NCI-H1092 (cell line): ENCODE data around the gene VGF.
"Not testable (repeated sequence)": the region's sequence is repeated elsewhere in the genome, so short reads cannot be mapped to it uniquely, and the experiment has no call there.

Experiments used
- DNase-seq: peaks from one replicate; lab custom pipeline; 2025; lab: John Stamatoyannopoulos, UW

VGF gene

DNA sequence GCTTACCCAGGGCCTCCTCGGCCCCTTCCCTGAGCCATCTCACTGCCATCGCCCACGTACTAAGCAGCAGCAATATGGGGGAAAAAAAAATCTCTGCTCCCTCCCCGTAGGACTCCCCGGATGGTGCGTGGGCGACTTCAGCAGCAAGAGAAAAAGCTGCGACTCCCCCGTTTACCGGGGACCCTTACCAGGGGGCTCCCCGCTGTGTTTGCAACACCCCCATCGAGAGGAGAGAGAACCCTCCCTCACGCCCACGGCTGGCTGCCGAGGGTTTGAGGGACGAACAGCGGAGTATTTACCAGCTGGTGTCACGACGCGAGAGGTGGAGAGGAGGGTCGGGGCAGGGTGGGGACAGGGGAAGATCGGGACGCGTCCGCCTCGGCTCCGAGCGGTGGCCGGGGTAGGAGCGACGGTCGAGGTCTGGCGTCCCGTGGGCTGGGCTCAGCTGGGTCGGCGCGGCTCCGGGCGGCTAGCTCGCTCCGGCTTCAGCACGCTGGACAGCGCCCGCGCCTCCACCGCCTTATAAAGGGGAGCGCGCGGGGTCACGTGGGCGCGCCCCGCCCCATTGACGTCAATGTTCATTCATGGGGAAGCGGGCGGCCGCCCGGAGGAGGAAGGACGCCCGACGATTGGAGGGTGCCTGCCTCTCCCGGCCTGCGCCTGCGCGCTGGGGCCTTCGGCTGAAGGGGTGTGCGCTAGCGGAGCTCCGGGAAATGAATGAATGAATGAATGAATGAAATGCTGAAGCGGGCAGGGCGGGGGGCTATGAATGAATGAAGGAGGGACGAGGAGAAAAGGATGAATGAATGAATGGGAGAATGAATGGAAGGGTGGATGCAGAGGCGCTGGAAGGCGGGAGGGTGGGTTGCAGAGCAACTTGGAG, at the start of gene VGF:
Gene VGF, minus strand, starts transcription at position 495 of the 883 bp plus-strand sequence. CDS start 726 bp downstream, outside the sequence.
- peak; percentile 94 for DNase-seq

DNA sequence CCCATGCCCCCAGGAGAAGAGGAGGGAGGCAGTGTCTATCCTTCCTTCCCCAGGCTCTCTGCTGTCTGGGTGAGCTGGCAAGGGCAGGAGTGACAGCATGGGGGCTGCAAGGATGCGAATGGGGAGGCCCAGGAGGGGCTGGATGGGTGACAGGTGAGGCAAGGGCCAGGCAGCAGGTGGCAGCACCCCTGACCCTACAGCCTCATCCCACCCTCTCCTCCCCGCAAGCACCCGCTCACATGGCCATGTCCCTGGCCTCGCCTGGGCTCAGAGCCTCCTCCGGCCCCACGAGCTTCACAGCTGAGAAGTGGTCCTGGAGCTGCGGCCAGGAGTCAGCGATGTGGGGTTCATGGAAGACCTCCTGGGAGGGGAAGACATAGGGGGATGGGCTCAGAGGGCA, 46.6 kb upstream of the VGF start:
- no peak for DNase-seq

DNA sequence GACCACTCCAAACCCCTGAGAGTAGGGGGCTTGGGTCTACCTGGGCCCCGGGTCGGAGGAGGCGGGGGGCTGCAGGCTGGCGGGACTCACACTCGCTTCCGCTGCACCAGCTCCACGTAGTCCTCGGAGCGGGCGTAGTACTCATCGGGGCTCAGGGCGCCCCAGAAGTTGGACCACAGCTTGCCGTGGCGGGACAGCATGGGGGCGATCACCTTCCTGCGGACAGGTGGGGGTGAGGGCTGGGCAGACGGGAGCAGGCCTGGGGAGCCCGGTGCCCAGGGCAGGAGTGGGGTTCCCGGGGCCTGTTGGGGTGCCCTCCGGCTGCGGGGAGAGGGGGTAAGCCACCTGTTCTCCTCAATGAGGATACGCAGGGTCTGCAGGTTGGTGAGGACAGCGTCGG, 46.1 kb upstream of the VGF start:
- DNase-seq: no peak

DNA sequence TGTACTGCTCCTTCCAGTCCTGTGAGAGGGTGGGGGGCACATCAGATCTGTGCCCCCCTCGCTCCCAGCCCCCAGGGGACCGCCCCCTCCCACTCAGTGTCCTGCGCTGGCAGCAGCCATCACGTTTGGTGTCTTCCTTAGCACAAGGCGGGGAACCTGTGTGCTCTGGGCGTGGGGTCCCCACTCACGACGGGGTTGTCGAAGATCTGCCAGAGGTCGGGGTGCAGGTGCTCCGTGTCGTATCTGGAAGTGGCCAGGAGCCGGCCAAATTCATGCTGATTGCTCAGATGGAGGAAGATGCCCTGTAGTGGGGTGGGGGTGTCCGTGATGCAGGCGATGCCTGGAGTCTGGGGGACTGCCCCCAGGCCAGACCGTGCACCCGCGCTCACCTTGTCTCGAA, 44.8 kb upstream of the VGF start:
- DNase-seq: no peak

DNA sequence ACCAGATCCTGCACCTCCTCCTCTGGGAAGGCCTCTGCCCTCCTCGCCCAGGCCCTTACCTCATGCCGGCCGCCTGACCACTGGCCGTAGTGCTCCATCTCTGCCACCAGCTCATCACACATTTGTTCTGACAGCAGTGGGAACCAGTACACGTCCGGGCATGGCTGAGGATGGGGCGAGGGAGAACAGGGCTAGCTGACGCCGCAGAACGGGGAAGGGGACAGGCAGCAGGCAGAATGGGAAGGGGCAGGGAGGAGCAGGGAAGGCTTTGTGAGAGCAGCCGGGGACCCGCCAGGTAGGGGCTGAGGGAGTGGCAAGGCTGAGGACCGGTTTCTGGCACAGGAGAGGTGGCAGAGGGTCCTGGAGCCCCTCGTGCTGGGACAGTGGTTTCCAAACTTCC, 43.4 kb upstream of the VGF start:
- no peak for DNase-seq

DNA sequence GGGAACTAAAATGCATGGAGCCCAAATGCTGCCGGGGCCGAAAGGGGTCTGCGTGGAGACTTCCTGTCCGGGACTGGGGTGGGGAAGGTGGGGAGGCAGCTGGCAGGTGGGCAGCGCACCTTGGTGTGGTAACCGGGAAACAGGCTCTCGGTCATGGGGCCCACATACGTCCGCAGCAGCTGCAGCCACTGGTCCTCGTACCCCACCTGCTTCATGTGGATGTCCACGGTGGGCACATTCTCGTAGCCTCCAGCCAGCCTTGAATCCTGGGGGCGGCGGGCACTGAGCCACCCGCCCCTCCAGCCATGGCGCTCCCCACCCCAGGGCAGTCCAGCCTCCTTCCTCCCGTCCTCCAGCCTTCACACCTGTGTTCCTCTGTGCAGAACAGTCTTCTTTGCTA, 42.1 kb upstream of the VGF start:
- DNase-seq: no peak

DNA sequence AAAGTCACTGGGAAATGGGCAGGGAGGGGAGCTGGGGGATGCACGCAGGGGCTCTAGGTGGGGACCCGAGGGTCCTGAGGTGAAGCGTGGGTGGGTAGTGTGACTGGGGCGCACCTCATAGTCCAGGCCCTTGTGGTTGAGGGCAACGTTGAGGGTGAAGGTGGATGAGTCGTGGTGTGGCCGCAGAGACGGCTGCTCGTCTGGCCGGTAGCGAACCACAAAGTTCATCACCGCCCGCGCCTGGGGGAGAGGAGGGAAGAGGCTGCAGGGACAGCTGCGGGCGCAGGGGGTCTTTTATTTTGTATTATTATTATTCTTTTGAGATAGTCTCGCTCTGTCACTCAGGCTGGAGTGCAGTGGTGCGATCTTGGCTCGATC, 41.3 kb upstream of the VGF start:
- DNase-seq: no peak

DNA sequence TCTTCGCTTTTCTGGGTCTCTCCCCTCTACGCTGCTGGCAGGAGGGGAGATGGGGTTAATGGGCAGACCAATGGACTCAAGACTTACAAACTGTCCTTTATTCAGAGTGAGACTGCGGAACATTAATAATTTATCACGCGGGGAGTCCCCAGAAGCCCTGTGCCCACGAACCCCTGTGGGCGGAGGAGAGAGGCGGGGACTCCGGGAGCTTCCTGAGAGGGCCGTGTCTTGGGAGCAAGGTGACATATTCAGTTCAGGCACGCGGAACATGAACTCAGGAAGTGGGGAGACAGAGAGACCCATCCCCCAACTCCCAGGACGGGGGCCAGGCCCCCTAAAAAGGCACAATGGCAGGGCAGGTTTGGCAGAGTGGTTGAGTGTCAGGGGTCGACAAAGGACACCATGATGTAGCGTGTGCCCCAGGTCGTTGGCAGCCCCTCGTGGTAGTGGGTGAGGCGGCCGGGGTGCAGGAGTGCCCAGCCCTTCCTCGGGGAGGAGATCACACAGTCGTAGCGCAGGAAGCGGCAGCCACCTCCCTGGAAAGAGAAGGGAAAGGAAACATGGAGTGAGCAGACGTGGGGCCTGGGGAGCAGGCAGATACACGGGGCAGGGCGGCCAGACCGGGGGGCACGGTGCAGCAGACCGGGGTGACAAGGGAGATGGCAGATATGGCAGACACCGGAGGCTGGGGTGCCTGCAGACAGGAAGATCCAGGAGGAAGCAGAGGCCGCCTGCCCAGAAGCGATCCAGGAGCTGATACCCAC, 40.7 kb upstream of the VGF start:
- DNase-seq: no peak

DNA sequence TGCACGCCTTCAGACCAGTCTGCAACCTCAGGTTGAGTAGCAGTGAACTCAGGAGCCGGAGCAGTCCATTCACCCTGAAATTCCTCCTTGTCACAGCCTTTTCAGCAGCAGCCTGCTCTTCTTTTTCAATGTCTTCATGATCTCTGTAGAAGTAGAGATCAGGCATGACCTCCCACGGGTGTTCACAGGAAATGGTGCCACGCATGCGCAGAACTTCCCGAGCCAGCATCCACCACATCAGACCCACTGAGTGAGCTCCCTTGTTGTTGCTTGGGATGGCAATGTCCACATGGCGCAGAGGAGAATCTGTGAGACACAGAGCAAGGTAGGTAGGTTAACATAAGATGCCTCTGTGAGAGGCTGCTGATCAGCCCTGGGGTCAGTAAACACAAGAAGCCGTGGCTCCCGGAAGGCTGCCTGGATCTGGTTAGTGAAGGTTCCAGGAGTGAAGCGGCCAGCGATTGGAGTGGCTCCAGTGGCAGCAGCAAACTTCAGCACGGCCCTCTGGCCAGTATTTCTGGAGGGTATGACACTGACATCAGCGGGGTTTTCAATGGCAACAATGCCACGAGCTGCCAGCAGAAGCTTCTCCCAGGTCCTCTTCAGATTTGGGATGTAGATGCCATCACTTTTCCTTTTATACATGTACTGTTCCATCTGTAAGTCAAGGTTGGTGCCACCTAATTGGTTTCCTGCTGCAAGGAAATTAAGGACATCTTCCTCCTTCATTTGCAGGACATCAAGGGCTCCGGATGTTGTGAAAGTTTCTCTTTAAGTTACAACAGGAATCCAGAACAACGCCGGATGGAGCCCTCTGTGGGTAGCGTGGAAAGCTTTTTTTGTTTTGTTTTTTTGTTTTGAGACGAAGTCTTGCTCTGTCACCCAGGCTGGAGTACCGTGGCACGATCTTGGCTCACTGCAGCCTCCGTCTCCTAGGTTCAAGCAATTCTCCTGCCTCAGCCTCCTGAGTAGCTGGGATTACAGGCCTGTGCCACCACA, 38.7 kb upstream of the VGF start:
- not testable (repeated sequence) for DNase-seq

DNA sequence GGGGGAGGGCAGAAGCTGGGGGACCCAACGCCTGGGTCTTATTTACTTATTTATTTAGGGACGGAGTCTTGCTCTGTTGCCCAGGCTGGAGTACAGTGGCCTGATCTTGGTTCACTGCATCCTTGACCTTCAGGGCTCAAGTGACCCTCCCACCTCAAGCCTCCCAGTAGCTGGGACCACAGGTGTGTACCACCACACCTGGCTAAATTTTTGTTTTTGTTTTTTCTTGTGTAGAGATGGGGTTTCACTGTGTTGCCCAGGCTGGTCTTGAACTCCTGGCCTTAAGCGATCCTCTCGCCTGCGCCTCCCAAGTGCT, 37.2 kb upstream of the VGF start:
- DNase-seq: no peak

DNA sequence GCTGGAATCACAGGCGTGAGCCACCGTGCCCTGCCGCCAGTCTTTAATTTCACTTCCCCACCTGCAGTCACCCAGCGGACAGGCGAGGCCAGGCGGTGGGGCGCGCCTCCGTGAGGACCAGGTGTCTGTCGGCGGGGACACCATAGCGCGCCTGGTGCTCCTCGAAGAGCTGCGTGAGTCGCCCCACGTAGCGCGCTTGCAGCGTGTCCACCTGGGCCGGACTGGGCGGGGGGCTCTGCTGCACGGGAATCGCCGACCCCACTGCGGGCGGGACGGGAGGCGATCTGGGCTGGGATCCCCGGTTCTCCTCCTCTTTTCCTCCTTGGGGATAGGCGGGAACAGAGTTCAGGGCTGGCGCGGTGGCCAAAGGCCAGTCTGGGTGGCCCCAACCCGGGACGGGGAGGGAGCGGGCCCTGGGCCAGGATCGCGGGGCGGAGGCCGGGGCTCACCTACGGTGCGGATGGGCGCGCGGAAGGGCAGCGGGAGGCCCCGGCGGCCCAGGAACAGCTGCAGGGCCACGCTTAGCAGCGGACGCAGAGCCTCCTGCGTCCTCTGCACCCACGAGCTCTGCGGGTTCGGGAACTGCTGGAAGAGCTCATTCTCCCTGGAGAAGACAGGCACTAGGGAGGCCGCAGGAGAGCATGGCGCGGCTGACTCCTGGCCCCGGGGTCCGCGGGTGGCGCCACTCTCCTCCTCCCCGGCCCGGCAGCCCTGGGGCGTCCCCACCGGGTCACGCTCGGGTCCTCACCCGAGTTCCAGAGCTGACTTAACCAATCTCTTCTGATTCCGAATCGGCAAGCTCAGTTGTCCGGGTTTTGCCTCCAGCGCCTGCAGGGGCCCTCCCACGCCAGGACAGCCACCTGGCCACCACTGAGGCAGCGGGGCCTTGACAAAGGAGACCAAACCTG, 36.6 kb upstream of the VGF start:
- no peak for DNase-seq

DNA sequence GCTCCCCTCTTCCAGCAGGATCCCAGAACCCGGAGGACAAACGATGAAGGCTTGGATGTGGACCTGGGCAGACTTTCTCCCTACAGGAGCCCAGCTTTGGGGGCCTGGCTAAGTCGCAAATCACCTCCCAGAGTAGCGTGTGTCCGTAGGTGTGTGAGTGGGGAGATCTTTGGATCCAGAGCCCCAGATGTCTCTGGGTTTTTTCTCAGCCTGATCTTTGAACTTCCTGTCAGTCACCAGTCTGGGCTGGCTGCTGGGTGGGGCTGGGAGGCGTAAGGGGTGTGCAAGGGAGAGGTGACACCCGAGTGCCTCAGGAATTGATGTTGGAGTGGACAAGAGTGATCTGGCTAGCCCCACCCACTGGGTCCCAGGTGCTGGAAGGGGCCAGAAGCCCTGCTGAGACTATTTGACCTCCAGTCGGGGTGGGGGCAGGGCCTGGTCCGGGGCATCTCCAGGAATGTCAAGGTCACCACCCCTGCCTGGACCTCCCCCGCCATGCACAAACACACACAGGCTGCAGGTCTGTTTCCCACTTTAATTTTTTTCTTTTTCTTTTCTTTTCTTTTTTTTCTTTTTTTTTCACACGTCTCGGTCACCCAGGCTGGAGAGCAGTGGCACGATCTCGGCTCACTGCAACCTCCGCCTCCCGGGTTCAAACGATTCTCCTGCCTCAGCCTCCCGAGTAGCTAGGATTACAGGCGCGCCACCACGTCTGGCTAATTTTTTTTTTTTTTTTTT, 35.7 kb upstream of the VGF start, which contains the start of gene MOGAT3:
Gene MOGAT3, minus strand, starts transcription at position 175 of the 738 bp plus-strand sequence. CDS start 182 bp downstream, outside the sequence.
- no peak for DNase-seq

DNA sequence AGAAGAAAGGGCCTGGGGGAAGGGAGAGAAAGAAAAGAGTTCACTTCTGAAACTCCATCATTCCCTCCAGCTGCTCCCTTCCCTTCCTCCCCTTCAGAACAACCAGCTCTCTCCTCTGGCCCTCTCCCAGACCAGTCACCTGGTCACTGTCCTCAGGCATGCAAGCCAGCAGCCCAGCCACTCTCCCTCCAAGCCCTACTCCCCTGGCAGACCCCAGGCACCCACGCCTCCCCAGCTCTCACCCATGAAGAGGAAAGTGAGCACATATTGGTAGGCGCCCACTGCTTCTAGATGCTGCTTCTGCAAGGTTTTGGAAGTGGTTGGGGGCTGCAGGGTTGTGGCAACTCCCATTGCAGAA, 35.1 kb upstream of the VGF start:
- no peak for DNase-seq

DNA sequence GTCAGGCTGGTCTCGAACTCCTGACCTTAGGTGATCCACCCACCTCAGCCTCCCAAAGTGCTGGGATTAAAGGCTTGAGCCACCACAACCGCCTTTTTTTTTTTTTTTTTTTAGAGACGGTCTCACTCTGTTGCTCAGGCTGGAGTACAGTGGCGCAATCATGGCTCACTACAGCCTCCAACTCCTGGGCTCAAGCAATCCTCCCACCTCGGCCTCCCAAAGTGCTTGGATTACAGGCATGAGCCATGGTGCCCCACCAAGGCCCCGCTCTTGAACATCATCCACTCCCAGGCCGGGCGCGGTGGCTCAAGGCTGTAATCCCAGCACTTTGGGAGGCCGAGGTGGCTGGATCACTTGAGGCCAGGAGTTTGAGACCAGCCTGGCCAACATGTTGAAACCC, 34.2 kb upstream of the VGF start:
- not testable (repeated sequence) for DNase-seq

DNA sequence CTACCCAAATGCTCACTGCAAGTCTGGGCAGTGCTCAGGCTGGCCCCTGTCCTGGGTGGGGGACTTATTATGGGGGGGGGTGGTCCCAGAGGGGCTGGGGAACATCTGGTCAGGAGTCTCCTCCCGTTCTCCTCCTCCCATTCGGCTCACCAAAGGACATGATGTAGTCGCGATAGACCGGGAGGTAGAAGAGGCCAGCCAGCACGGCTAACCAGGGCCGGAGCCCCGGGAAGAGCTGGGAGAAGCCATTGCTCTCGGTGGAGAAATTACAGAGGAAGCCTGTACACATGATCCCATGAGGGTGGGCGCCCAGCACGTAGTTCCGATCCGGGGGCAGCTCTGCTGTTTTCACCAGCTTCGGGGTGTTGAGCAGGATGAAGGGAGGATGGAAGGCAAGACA, 33.1 kb upstream of the VGF start:
- no peak for DNase-seq

DNA sequence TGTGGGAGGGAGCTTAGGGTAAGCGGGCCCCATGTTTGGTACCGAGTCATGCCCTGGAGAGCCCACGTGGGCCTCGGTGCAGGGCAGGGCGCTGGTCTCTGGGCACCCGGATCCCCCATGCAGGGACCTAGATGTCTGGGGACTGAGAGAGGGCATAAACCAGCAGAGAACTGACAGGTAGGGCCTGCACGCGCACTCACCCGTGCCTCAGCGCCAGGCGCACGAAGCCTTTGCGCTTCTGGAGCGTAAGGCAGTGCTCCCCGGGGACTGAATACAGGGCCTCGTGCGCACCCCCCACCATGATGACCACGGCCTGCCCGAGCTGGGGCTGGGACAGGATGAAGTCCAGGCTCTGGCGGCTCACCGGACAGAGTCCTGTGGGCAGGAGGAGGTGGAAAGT, 32.6 kb upstream of the VGF start:
- no peak for DNase-seq

DNA sequence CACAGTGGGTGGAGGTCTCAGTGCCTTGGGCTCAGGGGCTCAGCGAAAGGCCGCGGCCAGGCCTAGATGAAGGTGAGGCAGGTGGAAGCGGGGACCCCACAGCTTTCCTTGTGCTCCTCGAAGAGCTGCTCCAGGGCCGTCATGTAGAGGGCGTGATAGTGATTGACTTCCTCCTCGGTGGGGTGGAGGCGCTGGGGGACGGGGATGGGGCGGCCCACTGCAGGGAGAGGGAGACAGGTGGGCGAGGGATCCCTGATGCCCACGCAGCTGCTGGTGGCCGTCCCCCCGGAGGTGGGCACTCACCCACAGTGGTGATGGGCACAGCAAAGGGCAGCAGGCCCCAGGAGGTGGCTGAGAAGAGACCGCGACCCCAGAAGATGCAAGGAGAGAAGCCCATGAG, 30.5 kb upstream of the VGF start:
- DNase-seq: no peak

DNA sequence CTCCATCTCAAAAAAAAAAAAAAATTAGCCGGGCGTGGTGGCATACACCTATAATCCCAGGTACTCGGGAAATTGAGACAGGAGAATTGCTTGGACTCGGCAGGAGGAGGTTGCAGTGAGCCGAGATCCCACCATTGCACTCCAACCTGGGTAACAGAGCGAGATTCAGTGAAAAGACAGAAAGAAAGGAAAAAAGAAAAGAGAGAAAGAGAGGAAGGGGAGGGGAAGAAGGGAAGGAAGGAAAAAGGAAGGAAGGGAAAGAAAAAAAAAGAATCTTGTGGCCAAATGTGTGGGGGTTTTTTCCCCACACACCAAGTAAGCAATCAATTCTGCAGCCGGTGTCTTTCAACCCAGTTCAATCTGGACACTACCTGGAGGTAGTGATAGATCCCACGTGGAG, 23.7 kb upstream of the VGF start:
- no peak for DNase-seq

DNA sequence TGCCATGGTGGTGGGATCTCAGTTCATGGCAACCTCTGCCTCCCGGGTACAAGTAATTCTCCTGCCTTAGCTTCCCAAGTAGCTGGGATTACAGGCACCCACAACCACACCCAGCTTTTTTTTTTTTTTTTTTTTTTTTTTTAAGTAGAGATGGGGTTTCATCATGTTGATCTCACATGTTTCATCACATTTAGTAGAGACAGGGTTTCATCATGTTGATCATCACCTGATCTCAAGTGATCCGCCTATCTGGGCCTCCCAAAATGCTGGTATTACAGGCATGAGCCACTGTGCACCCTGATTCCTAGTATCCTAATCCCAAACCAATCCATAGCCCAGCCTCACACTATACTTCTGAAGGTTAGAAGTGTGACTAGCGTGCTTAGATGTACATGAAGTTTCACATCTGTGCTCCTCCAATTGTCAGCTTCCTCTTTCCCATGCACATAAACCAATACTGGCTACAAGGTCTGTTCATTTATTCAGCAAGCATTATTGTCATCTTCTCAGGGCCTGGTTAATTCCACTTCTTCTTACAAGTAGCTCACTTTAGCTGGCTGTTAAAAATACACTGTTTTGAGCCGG, 21.6 kb upstream of the VGF start:
- DNase-seq: no peak

DNA sequence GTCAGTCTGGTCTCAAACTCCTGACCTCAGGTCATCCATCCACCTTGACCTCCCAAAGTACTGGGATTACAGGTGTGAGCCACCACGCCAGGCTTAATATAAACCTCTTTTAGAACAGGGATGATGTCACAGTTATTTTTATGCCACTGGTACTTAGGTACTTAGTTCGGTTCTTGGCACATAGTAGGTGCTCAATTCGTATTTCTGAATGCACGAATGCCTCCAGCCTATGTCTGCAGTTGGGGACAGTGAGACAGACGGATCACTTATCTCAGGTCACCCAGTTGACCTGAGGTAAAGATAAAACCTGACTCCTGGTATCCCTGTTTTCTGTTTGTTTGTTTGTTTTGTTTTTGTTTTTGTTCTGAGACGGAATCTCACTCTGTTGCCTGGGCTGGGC, 20.8 kb upstream of the VGF start:
- no peak for DNase-seq
